Epithelial cell of esophagus (primary cell): ENCODE results near the gene RAB11A.

Source experiments
- DNase-seq: peaks from one replicate; pipeline ENCODE4 v3.0.0; 2010; ENCODE audit warnings: low read depth
- H3K4me3 ChIP-seq: 2 replicates; pipeline ENCODE4 v1.5.1; 2011; ENCODE audit warnings: mild to moderate bottlenecking, low read length, control low read depth
- CTCF ChIP-seq: IDR thresholded peaks from 2 replicates; pipeline ENCODE4 v1.5.1; 2011; ENCODE audit warnings: low read depth, mild to moderate bottlenecking, low read length, control low read depth, inconsistent platforms; ENCODE audit not compliant: insufficient read depth; ENCODE audit errors: missing control alignments

Gene RAB11A

GRCh38 chr15:65901836-65902235 lies 32.5 kb downstream of the RAB11A start:
- TF ChIP-seq CTCF = no peak
- H3K4me3 ChIP-seq = no peak overlapping the region
- DNase-seq = no peak

- DNase-seq = peak; percentile 98
- H3K4me3 ChIP-seq = no peak overlapping the region
- no peak for TF ChIP-seq CTCF
These were observed 33.1 kb downstream of the RAB11A start for GRCh38 chr15:65902373-65902772.

GRCh38 chr15:65903296-65904073 lies 34.2 kb downstream of the RAB11A start:
- no peak for DNase-seq
- no peak for TF ChIP-seq CTCF
- no peak overlapping the region for H3K4me3 ChIP-seq

GRCh38 chr15:65904301-65904700 lies 35.0 kb downstream of the RAB11A start:
- no peak overlapping the region for H3K4me3 ChIP-seq
- no peak for DNase-seq

GRCh38 chr15:65906396-65906795 lies 37.1 kb downstream of the RAB11A start:
- no peak overlapping the region for H3K4me3 ChIP-seq
- DNase-seq = peak; percentile 76
- TF ChIP-seq CTCF = no peak

More at GRCh38 chr15:65904301-65904700, 35.0 kb downstream of the RAB11A start:
- TF ChIP-seq CTCF = no peak

GRCh38 chr15:65907661-65908060 lies 38.4 kb downstream of the RAB11A start:
- H3K4me3 ChIP-seq = no peak overlapping the region
- DNase-seq = no peak
- TF ChIP-seq CTCF = no peak

GRCh38 chr15:65908876-65909275 lies 39.6 kb downstream of the RAB11A start:
- DNase-seq = no peak

More at GRCh38 chr15:65908876-65909275, 39.6 kb downstream of the RAB11A start:
- H3K4me3 ChIP-seq = no peak overlapping the region
- TF ChIP-seq CTCF = no peak
